GM18951 (cell line): ENCODE measurements around the gene MGMT.

ENCODE experiments used
- POLR2A ChIP-seq: IDR thresholded peaks from 4 replicates; pipeline ENCODE4 v1.6.1; 2011; ENCODE audit warnings: mild to moderate bottlenecking; ENCODE audit not compliant: insufficient read length, insufficient read depth; ENCODE audit errors: extremely low read depth
- in situ Hi-C: fragments of 300-500 bp; cut with MboI; formaldehyde crosslinking; loops from one replicate; pipeline ENCODE4 v1.12.0; 2022; ENCODE audit warnings: low sequenced_read_pairs, mixed read lengths, inconsistent platforms; ENCODE audit not compliant: unreplicated experiment

MGMT gene

GRCh38 chr10:129507216-129507889 lies 40.3 kb downstream of the MGMT start:
- TF ChIP-seq POLR2A, result no peak
- in situ Hi-C loops, result no loop called here

- in situ Hi-C loops, result no loop called here
- TF ChIP-seq POLR2A, result no peak
These were observed 42.1 kb downstream of the MGMT start for GRCh38 chr10:129509155-129509554.

- in situ Hi-C loops, result no loop called here
- no peak for TF ChIP-seq POLR2A
These were observed 42.8 kb downstream of the MGMT start for GRCh38 chr10:129509835-129510234.

- TF ChIP-seq POLR2A, result no peak
- in situ Hi-C loops, result no loop called here
These were observed 44.0 kb downstream of the MGMT start for GRCh38 chr10:129511086-129511485.

- in situ Hi-C loops, result no loop called here
- no peak for TF ChIP-seq POLR2A
These were observed 44.7 kb downstream of the MGMT start for GRCh38 chr10:129511758-129512157.

GRCh38 chr10:129513312-129513711 lies 46.3 kb downstream of the MGMT start:
- in situ Hi-C loops, result no loop called here
- TF ChIP-seq POLR2A, result no peak

GRCh38 chr10:129514568-129515451 lies 47.8 kb downstream of the MGMT start:
- in situ Hi-C loops, result no loop called here
- TF ChIP-seq POLR2A, result no peak

- no peak for TF ChIP-seq POLR2A
- in situ Hi-C loops, result no loop called here
These were observed 50.0 kb downstream of the MGMT start for GRCh38 chr10:129516846-129517679.

GRCh38 chr10:129517680-129518057 lies 50.6 kb downstream of the MGMT start:
- in situ Hi-C loops, result no loop called here
- TF ChIP-seq POLR2A, result no peak

- in situ Hi-C loops, result no loop called here
- no peak for TF ChIP-seq POLR2A
These were observed 51.8 kb downstream of the MGMT start for GRCh38 chr10:129518793-129519192.

GRCh38 chr10:129520440-129521080 lies 53.5 kb downstream of the MGMT start:
- in situ Hi-C loops, result no loop called here

GRCh38 chr10:129521161-129522025 lies 54.4 kb downstream of the MGMT start:
- TF ChIP-seq POLR2A, result no peak
- in situ Hi-C loops, result no loop called here

More at GRCh38 chr10:129520440-129521080, 53.5 kb downstream of the MGMT start:
- no peak for TF ChIP-seq POLR2A
